ENCODE measurements around the gene CR1.

DNA sequence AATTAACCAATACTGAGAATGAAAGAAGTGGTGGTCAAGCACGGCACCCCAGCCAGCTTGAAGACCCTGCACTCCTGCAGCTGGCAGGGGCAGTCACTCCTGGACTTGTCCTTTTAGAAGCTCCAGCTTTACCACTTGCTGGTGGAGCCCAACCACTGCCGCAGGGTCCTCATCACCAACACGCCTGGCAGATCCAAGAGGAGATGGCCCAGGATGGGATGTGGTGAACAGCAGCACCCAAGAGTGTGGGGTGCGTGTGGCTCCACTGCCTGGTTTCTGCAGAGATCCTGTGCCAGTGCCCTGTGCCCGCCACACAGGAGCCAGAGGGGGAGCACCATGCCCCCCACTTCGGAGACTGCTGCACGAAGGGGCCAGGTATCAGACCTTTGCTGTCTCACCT lies 162.5 kb downstream of the CR1 start:
- TF ChIP-seq, protein P1, sequence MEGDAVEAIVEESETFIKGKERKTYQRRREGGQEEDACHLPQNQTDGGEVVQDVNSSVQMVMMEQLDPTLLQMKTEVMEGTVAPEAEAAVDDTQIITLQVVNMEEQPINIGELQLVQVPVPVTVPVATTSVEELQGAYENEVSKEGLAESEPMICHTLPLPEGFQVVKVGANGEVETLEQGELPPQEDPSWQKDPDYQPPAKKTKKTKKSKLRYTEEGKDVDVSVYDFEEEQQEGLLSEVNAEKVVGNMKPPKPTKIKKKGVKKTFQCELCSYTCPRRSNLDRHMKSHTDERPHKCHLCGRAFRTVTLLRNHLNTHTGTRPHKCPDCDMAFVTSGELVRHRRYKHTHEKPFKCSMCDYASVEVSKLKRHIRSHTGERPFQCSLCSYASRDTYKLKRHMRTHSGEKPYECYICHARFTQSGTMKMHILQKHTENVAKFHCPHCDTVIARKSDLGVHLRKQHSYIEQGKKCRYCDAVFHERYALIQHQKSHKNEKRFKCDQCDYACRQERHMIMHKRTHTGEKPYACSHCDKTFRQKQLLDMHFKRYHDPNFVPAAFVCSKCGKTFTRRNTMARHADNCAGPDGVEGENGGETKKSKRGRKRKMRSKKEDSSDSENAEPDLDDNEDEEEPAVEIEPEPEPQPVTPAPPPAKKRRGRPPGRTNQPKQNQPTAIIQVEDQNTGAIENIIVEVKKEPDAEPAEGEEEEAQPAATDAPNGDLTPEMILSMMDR (IDR thresholded peaks at IDR 0.05) = no peak
- no peak for TF ChIP-seq POLR2AphosphoS5 (IDR thresholded peaks at IDR 0.05; ENCODE audit: low read depth, low read length)
- TF ChIP-seq, protein P2, sequence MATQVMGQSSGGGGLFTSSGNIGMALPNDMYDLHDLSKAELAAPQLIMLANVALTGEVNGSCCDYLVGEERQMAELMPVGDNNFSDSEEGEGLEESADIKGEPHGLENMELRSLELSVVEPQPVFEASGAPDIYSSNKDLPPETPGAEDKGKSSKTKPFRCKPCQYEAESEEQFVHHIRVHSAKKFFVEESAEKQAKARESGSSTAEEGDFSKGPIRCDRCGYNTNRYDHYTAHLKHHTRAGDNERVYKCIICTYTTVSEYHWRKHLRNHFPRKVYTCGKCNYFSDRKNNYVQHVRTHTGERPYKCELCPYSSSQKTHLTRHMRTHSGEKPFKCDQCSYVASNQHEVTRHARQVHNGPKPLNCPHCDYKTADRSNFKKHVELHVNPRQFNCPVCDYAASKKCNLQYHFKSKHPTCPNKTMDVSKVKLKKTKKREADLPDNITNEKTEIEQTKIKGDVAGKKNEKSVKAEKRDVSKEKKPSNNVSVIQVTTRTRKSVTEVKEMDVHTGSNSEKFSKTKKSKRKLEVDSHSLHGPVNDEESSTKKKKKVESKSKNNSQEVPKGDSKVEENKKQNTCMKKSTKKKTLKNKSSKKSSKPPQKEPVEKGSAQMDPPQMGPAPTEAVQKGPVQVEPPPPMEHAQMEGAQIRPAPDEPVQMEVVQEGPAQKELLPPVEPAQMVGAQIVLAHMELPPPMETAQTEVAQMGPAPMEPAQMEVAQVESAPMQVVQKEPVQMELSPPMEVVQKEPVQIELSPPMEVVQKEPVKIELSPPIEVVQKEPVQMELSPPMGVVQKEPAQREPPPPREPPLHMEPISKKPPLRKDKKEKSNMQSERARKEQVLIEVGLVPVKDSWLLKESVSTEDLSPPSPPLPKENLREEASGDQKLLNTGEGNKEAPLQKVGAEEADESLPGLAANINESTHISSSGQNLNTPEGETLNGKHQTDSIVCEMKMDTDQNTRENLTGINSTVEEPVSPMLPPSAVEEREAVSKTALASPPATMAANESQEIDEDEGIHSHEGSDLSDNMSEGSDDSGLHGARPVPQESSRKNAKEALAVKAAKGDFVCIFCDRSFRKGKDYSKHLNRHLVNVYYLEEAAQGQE (IDR thresholded peaks at IDR 0.05; ENCODE audit: insufficient read depth in 1 of 2, low read depth in 2 of 2, low read length in 1 of 2) = no peak
- TF ChIP-seq SIN3A (IDR thresholded peaks at IDR 0.05; ENCODE audit: borderline replicate concordance, insufficient read depth, low read depth, low read length) = no peak
- TF ChIP-seq TCF7L2 (IDR thresholded peaks at IDR 0.05; ENCODE audit: low read depth, low read length) = no peak
